SH-SY5Y (cell line): Measurements from ENCODE around the gene ZNF155.

Source experiments
- GATA2 ChIP-seq: IDR thresholded peaks from 2 replicates; pipeline ENCODE4 v1.6.1; 2011; ENCODE audit warnings: mild to moderate bottlenecking, low read depth, low read length
- GATA3 ChIP-seq: IDR thresholded peaks from 2 replicates; pipeline ENCODE4 v1.6.1; 2011; ENCODE audit warnings: low read depth, mild to moderate bottlenecking, low read length, moderate library complexity

GRCh38 chr19:44025217-44025936 is 41.4 kb downstream of the ZNF155 start, which contains the start of gene ZNF222:
- TF ChIP-seq GATA2 = no peak
- no peak for TF ChIP-seq GATA3
